Lower lobe of right lung (tissue), 2 donors: Measurements from ENCODE around the gene ZSWIM4. TPM values are rescaled to one million over a fixed set of nuclear protein-coding genes. Genes with fewer than 3 reads are reported as not detected.

Experiments used
- ATAC-seq, 2 donors: fragments of 200-7000 bp; cut with Tn5 transposase; one replicate each; pipeline ENCODE4 v1.9.1; 2020 to 2022; ENCODE audit warnings: mild to moderate bottlenecking in 2 of 2, moderate library complexity in 2 of 2
- DNase-seq: peaks from one replicate; pipeline ENCODE4 v3.0.0-alpha.2; 2020
- H3K27ac ChIP-seq: fragments of 200-600 bp; one replicate; pipeline ENCODE4 v1.8.0; 2022
- H3K27me3 ChIP-seq: fragments of 200-600 bp; one replicate; pipeline ENCODE4 v1.8.0; 2022; ENCODE audit warnings: low read depth
- H3K36me3 ChIP-seq: fragments of 200-600 bp; one replicate; pipeline ENCODE4 v1.8.0; 2022; ENCODE audit warnings: mild to moderate bottlenecking
- H3K4me1 ChIP-seq: fragments of 200-600 bp; one replicate; pipeline ENCODE4 v1.8.0; 2022
- H3K4me3 ChIP-seq: fragments of 200-600 bp; one replicate; pipeline ENCODE4 v1.8.0; 2022; ENCODE audit warnings: mild to moderate bottlenecking
- H3K9me3 ChIP-seq: fragments of 200-600 bp; one replicate; pipeline ENCODE4 v1.8.0; 2022
- CTCF ChIP-seq: fragments of 200-600 bp; IDR thresholded peaks from one replicate; pipeline ENCODE4 v1.8.0; 2022; ENCODE audit warnings: antibody characterized with exemption, mild to moderate bottlenecking
- intact Hi-C: fragments of 100-400 bp; cut with DNase I; formaldehyde crosslinking; loops from one replicate; pipeline ENCODE4 v1.11.0; 2022
- total RNA-seq: library from RNA; stranded (reverse); fragmentation: NEBNext Ultra II Directional; extraction: Animal tissue kit (Norgen Biotek cat#: 25700); gene quantifications from one replicate; pipeline ENCODE4 v1.2.1, GENCODE V29; 2021
- donor health status: DM: no; HTN: yes; CAD: no; lungs with severe emphysema.

ZSWIM4 gene
- total RNA-seq, 1 donor from 2014 or later: 7.4 TPM

GRCh38 chr19:13781547-13781946 is 13.7 kb upstream of the ZSWIM4 start:
- no peak for TF ChIP-seq CTCF
- H3K4me3 ChIP-seq: no peak overlapping the region
- DNase-seq: peak; percentile 64
- peak overlapping the region; percentile 46 for H3K27ac ChIP-seq
- intact Hi-C loops: loop anchor here (10.0 kb wide), 1 partner anchor 83 kb away; no protein-coding TSS in a partner anchor
- peak; percentile 71 to 75 for ATAC-seq
- peaks cover 31% of the 10 kb centered on the region for H3K36me3 ChIP-seq
- H3K4me1 ChIP-seq: peaks cover 40% of the 10 kb centered on the region
- no peaks in the 10 kb centered on the region for H3K27me3 ChIP-seq
- no peaks in the 10 kb centered on the region for H3K9me3 ChIP-seq

- Histone ChIP-seq H3K4me3 (no peak overlapping the region), H3K27ac (peak overlapping the region; percentile 46), H3K9me3 (no peaks in the 10 kb centered on the region), H3K27me3 (no peaks in the 10 kb centered on the region), H3K36me3 (peaks cover 24% of the 10 kb centered on the region), H3K4me1 (peaks cover 46% of the 10 kb centered on the region)
- intact Hi-C loops: loop anchor here (10.0 kb wide), 1 partner anchor 82 kb away; no protein-coding TSS in a partner anchor
- no peak for DNase-seq
- TF ChIP-seq CTCF: no peak
- no peak for ATAC-seq
These were observed 12.7 kb upstream of the ZSWIM4 start for GRCh38 chr19:13782537-13782936.

- intact Hi-C loops: loop anchor here (10.0 kb wide), 1 partner anchor 81 kb away; no protein-coding TSS in a partner anchor
- Histone ChIP-seq H3K4me3 (no peak overlapping the region), H3K4me1 (peaks cover 58% of the 10 kb centered on the region), H3K27me3 (no peaks in the 10 kb centered on the region), H3K9me3 (no peaks in the 10 kb centered on the region), H3K27ac (no peak overlapping the region), H3K36me3 (peaks cover 11% of the 10 kb centered on the region)
- DNase-seq: no peak
- no peak for ATAC-seq
- TF ChIP-seq CTCF: no peak
These were observed 11.4 kb upstream of the ZSWIM4 start for GRCh38 chr19:13783565-13784500.

GRCh38 chr19:13784731-13785452 is 10.4 kb upstream of the ZSWIM4 start:
- peak; percentile 84 to 87 for ATAC-seq
- no peak overlapping the region for H3K4me3 ChIP-seq

More at GRCh38 chr19:13784731-13785452, 10.4 kb upstream of the ZSWIM4 start:
- TF ChIP-seq CTCF: peak; percentile 87
- Histone ChIP-seq H3K36me3 (peaks cover under 1% of the 10 kb centered on the region), H3K27me3 (no peaks in the 10 kb centered on the region), H3K9me3 (no peaks in the 10 kb centered on the region), H3K4me1 (peaks cover 69% of the 10 kb centered on the region), H3K27ac (peak overlapping the region; percentile 34)
- DNase-seq: peak; percentile 89
- intact Hi-C loops: loop anchor here (10.0 kb wide), 1 partner anchor 80 kb away; no protein-coding TSS in a partner anchor
